GM19463 (cell line): ENCODE measurements around the gene FAM193A.
"Not testable (repeated sequence)": the region's sequence is repeated elsewhere in the genome, so short reads cannot be mapped to it uniquely, and the experiment has no call there.

Experiments used
- ATAC-seq: cut with Tn5 transposase; IDR thresholded peaks from one replicate; pipeline ENCODE4 v1.9.1; 2021; ENCODE audit warnings: mild to moderate bottlenecking, moderate library complexity; ENCODE audit not compliant: unreplicated experiment

FAM193A gene

GRCh38 chr4:2607822-2608221 is 71.4 kb downstream of the FAM193A start:
- no peak for ATAC-seq

- no peak for ATAC-seq
Observed at GRCh38 chr4:2608291-2608690, 71.8 kb downstream of the FAM193A start.

- ATAC-seq: no peak
Observed at GRCh38 chr4:2615821-2616220, 79.4 kb downstream of the FAM193A start.

- ATAC-seq: no peak
Observed at GRCh38 chr4:2617955-2618354, 81.5 kb downstream of the FAM193A start.

- not testable (repeated sequence) for ATAC-seq
Observed at GRCh38 chr4:2618729-2619128, 82.3 kb downstream of the FAM193A start.

- no peak for ATAC-seq
Observed at GRCh38 chr4:2619459-2619858, 83.0 kb downstream of the FAM193A start.

GRCh38 chr4:2621419-2621818 is 85.0 kb downstream of the FAM193A start:
- ATAC-seq: no peak

GRCh38 chr4:2623442-2623841 is 87.0 kb downstream of the FAM193A start:
- ATAC-seq: no peak

- ATAC-seq: no peak
Observed at GRCh38 chr4:2624782-2625530, 88.5 kb downstream of the FAM193A start.

GRCh38 chr4:2626231-2626630 is 89.8 kb downstream of the FAM193A start:
- no peak for ATAC-seq

GRCh38 chr4:2630556-2631273 is 94.3 kb downstream of the FAM193A start:
- ATAC-seq: no peak

- ATAC-seq: no peak
Observed at GRCh38 chr4:2634014-2634413, 97.6 kb downstream of the FAM193A start.

- ATAC-seq: no peak
Observed at GRCh38 chr4:2636331-2636730, 99.9 kb downstream of the FAM193A start.

GRCh38 chr4:2636994-2637393 is 100.5 kb downstream of the FAM193A start:
- not testable (repeated sequence) for ATAC-seq

- ATAC-seq: no peak
Observed at GRCh38 chr4:2637956-2638552, 101.6 kb downstream of the FAM193A start.

GRCh38 chr4:2638730-2639129 is 102.3 kb downstream of the FAM193A start:
- no peak for ATAC-seq

- ATAC-seq: no peak
Observed at GRCh38 chr4:2642968-2643367, 106.5 kb downstream of the FAM193A start.

- ATAC-seq: no peak
Observed at GRCh38 chr4:2643555-2643954, 107.1 kb downstream of the FAM193A start.

GRCh38 chr4:2646396-2647149 is 110.1 kb downstream of the FAM193A start:
- no peak for ATAC-seq

- no peak for ATAC-seq
Observed at GRCh38 chr4:2647403-2648158, 111.1 kb downstream of the FAM193A start.
